Mesenchymal stem cell (in vitro differentiated cells and primary cell): ENCODE measurements around the gene CLIP2.

Experiments
- DNase-seq: peaks from one replicate; pipeline ENCODE4 v3.0.0-alpha.2; 2013
- H2AFZ ChIP-seq: one replicate; pipeline ENCODE4 v1.6.1; 2013; ENCODE audit warnings: low read depth, mild to moderate bottlenecking, control low read depth, inconsistent platforms, low read length, moderate library complexity
- H2AK5ac ChIP-seq: 2 replicates; pipeline ENCODE4 v1.6.1; 2013; ENCODE audit warnings: low read length, moderate library complexity, mild to moderate bottlenecking, inconsistent platforms; ENCODE audit not compliant: severe bottlenecking
- H2BK120ac ChIP-seq: one replicate; pipeline ENCODE4 v1.6.1; 2013; ENCODE audit warnings: low read depth, mild to moderate bottlenecking, inconsistent platforms, low read length, moderate library complexity
- H2BK12ac ChIP-seq, 2 experiments: one replicate each; pipeline ENCODE4 v1.6.1; 2013; ENCODE audit warnings: inconsistent platforms in 2 of 2, low read length in 2 of 2, mild to moderate bottlenecking in 2 of 2, moderate library complexity in 2 of 2, control low read depth in 1 of 2
- H2BK15ac ChIP-seq: one replicate; pipeline ENCODE4 v1.6.1; 2013; ENCODE audit warnings: mild to moderate bottlenecking, low read depth, inconsistent platforms; ENCODE audit not compliant: poor library complexity, severe bottlenecking
- H2BK5ac ChIP-seq: 2 replicates; pipeline ENCODE4 v1.6.1; 2013; ENCODE audit warnings: low read depth, mild to moderate bottlenecking, low read length, control low read depth, inconsistent platforms; ENCODE audit not compliant: poor library complexity, severe bottlenecking
- H3K14ac ChIP-seq, 2 experiments: one replicate each; pipeline ENCODE4 v1.6.1; 2013; ENCODE audit warnings: inconsistent platforms in 2 of 2, low read length in 2 of 2, control low read depth in 1 of 2, mild to moderate bottlenecking in 1 of 2, moderate library complexity in 1 of 2
- H3K18ac ChIP-seq, 2 experiments: one replicate each; pipeline ENCODE4 v1.6.1; 2013; ENCODE audit warnings: inconsistent platforms in 2 of 2, low read length in 2 of 2, control low read depth in 1 of 2, low read depth in 1 of 2, mild to moderate bottlenecking in 1 of 2
- H3K23ac ChIP-seq, 2 experiments: one replicate each; pipeline ENCODE4 v1.6.1; 2013; ENCODE audit warnings: inconsistent platforms in 2 of 2, low read length in 2 of 2, mild to moderate bottlenecking in 2 of 2, moderate library complexity in 2 of 2, control low read depth in 1 of 2
- H3K27ac ChIP-seq: 2 replicates; pipeline ENCODE4 v1.5.1; 2013; ENCODE audit warnings: mild to moderate bottlenecking, moderate library complexity, low read length, control low read depth, inconsistent platforms; ENCODE audit not compliant: poor library complexity, severe bottlenecking
- H3K27me3 ChIP-seq, 2 experiments: 2 replicates each; pipeline versions ENCODE4 v1.6.1 to v1.7.0; 2013; ENCODE audit warnings: low read length in 2 of 2, mild to moderate bottlenecking in 2 of 2, moderate library complexity in 2 of 2, control low read depth in 1 of 2, inconsistent platforms in 1 of 2; ENCODE audit not compliant: control insufficient read depth in 1 of 2, insufficient read depth in 1 of 2
- H3K36me3 ChIP-seq, 2 experiments: 2 replicates each; pipeline versions ENCODE4 v1.6.1 to v1.7.0; 2013; ENCODE audit warnings: low read length in 2 of 2, control low read depth in 1 of 2, inconsistent platforms in 1 of 2, low read depth in 1 of 2, mild to moderate bottlenecking in 1 of 2; ENCODE audit not compliant: insufficient read depth in 2 of 2, control insufficient read depth in 1 of 2
- H3K4ac ChIP-seq, 2 experiments: one replicate each; pipeline ENCODE4 v1.6.1; 2013; ENCODE audit warnings: inconsistent platforms in 2 of 2, low read length in 2 of 2, mild to moderate bottlenecking in 2 of 2, moderate library complexity in 2 of 2, control low read depth in 1 of 2, low read depth in 1 of 2
- H3K4me1 ChIP-seq: 2 replicates; pipeline ENCODE4 v1.6.1; 2013; ENCODE audit warnings: low read depth, low read length, control low read depth; ENCODE audit not compliant: control insufficient read depth, insufficient read depth
- H3K4me2 ChIP-seq: 2 replicates; pipeline ENCODE4 v1.6.1; 2013; ENCODE audit warnings: low read length, mild to moderate bottlenecking, inconsistent platforms; ENCODE audit not compliant: poor library complexity, severe bottlenecking
- H3K4me3 ChIP-seq, 2 experiments: 2 replicates each; pipeline versions ENCODE4 v1.5.1 to v1.7.0; 2013; ENCODE audit warnings: low read length in 2 of 2, mild to moderate bottlenecking in 2 of 2, control low read depth in 1 of 2, low read depth in 1 of 2; ENCODE audit not compliant: insufficient read depth in 1 of 2
- H3K79me1 ChIP-seq: replicated peaks from 2 replicates; pipeline ENCODE4 v1.6.1; 2013; ENCODE audit warnings: mild to moderate bottlenecking, control low read depth, low read length, inconsistent platforms; ENCODE audit not compliant: poor library complexity, severe bottlenecking
- H3K9ac ChIP-seq: 2 replicates; pipeline ENCODE4 v1.7.0; 2013; ENCODE audit warnings: mild to moderate bottlenecking, low read length, moderate library complexity
- H3K9me3 ChIP-seq: 2 replicates; pipeline ENCODE4 v1.7.0; 2013; ENCODE audit warnings: mild to moderate bottlenecking, low read length; ENCODE audit not compliant: control insufficient read depth
- H4K8ac ChIP-seq: one replicate; pipeline ENCODE4 v1.6.1; 2013; ENCODE audit warnings: inconsistent platforms, mild to moderate bottlenecking, low read length, moderate library complexity
- H4K91ac ChIP-seq: one replicate; pipeline ENCODE4 v1.6.1; 2013; ENCODE audit warnings: mild to moderate bottlenecking, low read length, inconsistent platforms
- WGBS: methylation state at CpG from one replicate; pipeline ENCODE4 v1.1.7; 2013; ENCODE audit warnings: mixed read lengths; 5-methylcytosine and 5-hydroxymethylcytosine counted together

CLIP2 gene

GRCh38 chr7:74354009-74354408 lies 64.8 kb downstream of the CLIP2 start:
- Histone ChIP-seq H4K8ac (no peak overlapping the region), H3K4me1 (peaks cover 7% of the 10 kb centered on the region), H3K4me2 (no peak overlapping the region), H3K4me3 (no peak overlapping the region), H3K18ac (no peak overlapping the region), H2BK12ac (no peak overlapping the region), H2BK5ac (no peak overlapping the region), H2AFZ (no peak overlapping the region), H2BK15ac (no peak overlapping the region), H3K9ac (no peak overlapping the region), H3K79me1 (peaks cover 18% of the 10 kb centered on the region), H2BK120ac (no peak overlapping the region), H3K36me3 (peaks cover 33 to 36% of the 10 kb centered on the region in 2 experiments), H3K27ac (no peak overlapping the region), H3K14ac (no peak overlapping the region), H3K9me3 (peaks cover 12% of the 10 kb centered on the region), H3K23ac (no peak overlapping the region), H4K91ac (no peak overlapping the region), H3K4ac (no peak overlapping the region), H3K27me3 (no peaks in the 10 kb centered on the region), H2AK5ac (no peak overlapping the region)
- DNase-seq = no peak
- WGBS = 100% methylated on average over 4 of the region's 6 CpGs

GRCh38 chr7:74355091-74355490 lies 65.9 kb downstream of the CLIP2 start:
- Histone ChIP-seq H2AFZ (no peak overlapping the region), H2AK5ac (peak overlapping the region; percentile 33), H3K14ac (peak overlapping the region in 1 of 2 experiments; percentile 8), H3K18ac (peak overlapping the region; percentile 41 to 80), H3K4me1 (peaks cover 7% of the 10 kb centered on the region), H3K4me2 (no peak overlapping the region), H3K79me1 (peaks cover 15% of the 10 kb centered on the region), H3K9me3 (peaks cover 12% of the 10 kb centered on the region), H4K8ac (peak overlapping the region; percentile 65), H3K27ac (no peak overlapping the region), H2BK120ac (no peak overlapping the region), H3K4me3 (no peak overlapping the region), H3K27me3 (no peaks in the 10 kb centered on the region), H3K36me3 (peaks cover 39 to 42% of the 10 kb centered on the region in 2 experiments), H3K23ac (no peak overlapping the region), H3K4ac (peak overlapping the region in 1 of 2 experiments; percentile 73), H2BK12ac (peak overlapping the region in 1 of 2 experiments; percentile 40), H2BK5ac (no peak overlapping the region), H4K91ac (peak overlapping the region; percentile 70), H2BK15ac (no peak overlapping the region), H3K9ac (peak overlapping the region; percentile 36)
- WGBS = 52% methylated on average over 4 of the region's 4 CpGs
- DNase-seq = peak; percentile 90

GRCh38 chr7:74356589-74357315 lies 67.5 kb downstream of the CLIP2 start:
- Histone ChIP-seq H3K27ac (no peak overlapping the region), H3K4me1 (peaks cover 6% of the 10 kb centered on the region), H2AFZ (no peak overlapping the region), H4K91ac (no peak overlapping the region), H3K4me2 (no peak overlapping the region), H2BK15ac (no peak overlapping the region), H2BK5ac (no peak overlapping the region), H3K18ac (no peak overlapping the region), H3K9me3 (peaks cover 12% of the 10 kb centered on the region), H3K9ac (no peak overlapping the region), H2BK120ac (no peak overlapping the region), H3K4ac (no peak overlapping the region), H2AK5ac (no peak overlapping the region), H3K4me3 (no peak overlapping the region), H3K36me3 (peaks cover 53 to 54% of the 10 kb centered on the region in 2 experiments), H3K14ac (no peak overlapping the region), H4K8ac (no peak overlapping the region), H3K27me3 (no peaks in the 10 kb centered on the region), H2BK12ac (no peak overlapping the region), H3K23ac (no peak overlapping the region), H3K79me1 (peaks cover 10% of the 10 kb centered on the region)
- peak; percentile 67 for DNase-seq
- WGBS = 84% methylated on average over 10 of the region's 10 CpGs

GRCh38 chr7:74360008-74360407 lies 70.8 kb downstream of the CLIP2 start:
- Histone ChIP-seq H3K4me1 (peaks cover under 1% of the 10 kb centered on the region), H3K4me3 (no peak overlapping the region), H3K14ac (no peak overlapping the region), H2BK12ac (no peak overlapping the region), H3K27ac (no peak overlapping the region), H2BK5ac (no peak overlapping the region), H3K18ac (no peak overlapping the region), H3K9ac (no peak overlapping the region), H2AK5ac (no peak overlapping the region), H3K36me3 (peaks cover 66 to 69% of the 10 kb centered on the region in 2 experiments), H2BK120ac (no peak overlapping the region), H3K27me3 (no peaks in the 10 kb centered on the region), H3K4ac (no peak overlapping the region), H2AFZ (no peak overlapping the region), H3K4me2 (no peak overlapping the region), H3K9me3 (peaks cover 12% of the 10 kb centered on the region), H3K23ac (no peak overlapping the region), H4K8ac (no peak overlapping the region), H2BK15ac (no peak overlapping the region), H3K79me1 (peaks cover 4% of the 10 kb centered on the region), H4K91ac (no peak overlapping the region)
- no peak for DNase-seq
- 98% methylated on average over 11 of the region's 11 CpGs for WGBS
